IMR-90 (cell line): ENCODE data around the gene CALCOCO1. TPM values are rescaled to one million over a fixed set of nuclear protein-coding genes. Genes with fewer than 3 reads are reported as not detected.
A peak's percentile ranks its signal among the peaks of the same experiment; 100 is the strongest.

Experiments used
- ATAC-seq: fragments of 200-7000 bp; cut with Tn5 transposase; 2 replicates; pipeline ENCODE4 v1.9.1; 2020; ENCODE audit warnings: low read depth, mild to moderate bottlenecking, moderate library complexity
- BruUV-seq: library from RNA; stranded (reverse); fragments of 400-500 nt; replicated peaks from 2 replicates; lab custom pipeline; 2021; lab: Mats Ljungman, UMichigan
- CTCF ChIA-PET: fragments of 300-600 bp; formaldehyde crosslinking; extraction: SDS; loops from one replicate; lab custom pipeline; 2021; ENCODE audit warnings: antibody characterized with exemption; lab: Yijun Ruan, JAX
- POLR2A ChIA-PET: fragments of 300-600 bp; sonication (Branson Sonifier 250); formaldehyde crosslinking; loops from one replicate; lab custom pipeline; 2022; ENCODE audit warnings: antibody characterized with exemption; ENCODE audit not compliant: unreplicated experiment; lab: Charles Lee
- DNase-seq: peaks from one replicate; pipeline ENCODE4 v3.0.0; 2013
- H2AFZ ChIP-seq: replicated peaks from 2 replicates; pipeline ENCODE3; 2013; ENCODE audit warnings: low read length, mild to moderate bottlenecking; ENCODE audit not compliant: poor library complexity
- H2AK5ac ChIP-seq: 2 replicates; pipeline ENCODE4 v1.6.1; 2013; ENCODE audit warnings: low read depth, low read length, inconsistent platforms
- H2AK9ac ChIP-seq: replicated peaks from 2 replicates; pipeline ENCODE3; 2013; ENCODE audit warnings: mild to moderate bottlenecking, low read depth, low read length, moderate library complexity; ENCODE audit not compliant: poor library complexity
- H2BK120ac ChIP-seq: 2 replicates; pipeline ENCODE4 v1.6.1; 2013; ENCODE audit warnings: low read depth, low read length, inconsistent platforms
- H2BK15ac ChIP-seq: 3 replicates; pipeline ENCODE4 v1.6.1; 2013; ENCODE audit warnings: low read depth, low read length, inconsistent platforms
- H2BK20ac ChIP-seq: 2 replicates; pipeline ENCODE4 v1.6.1; 2013; ENCODE audit warnings: low read depth, mild to moderate bottlenecking, inconsistent platforms, low read length, moderate library complexity
- H2BK5ac ChIP-seq: 2 replicates; pipeline ENCODE4 v1.6.1; 2013; ENCODE audit warnings: mild to moderate bottlenecking, low read depth, low read length, inconsistent platforms; ENCODE audit not compliant: poor library complexity, severe bottlenecking
- H3K14ac ChIP-seq: replicated peaks from 2 replicates; pipeline ENCODE4 v1.6.1; 2013; ENCODE audit warnings: low read depth, low read length, inconsistent platforms
- H3K18ac ChIP-seq: 2 replicates; pipeline ENCODE4 v1.6.1; 2013; ENCODE audit warnings: low read depth, low read length, control low read depth
- H3K23ac ChIP-seq: 2 replicates; pipeline ENCODE4 v1.6.1; 2013; ENCODE audit warnings: low read depth, low read length, inconsistent platforms
- H3K27ac ChIP-seq: 2 replicates; pipeline ENCODE4 v1.5.1; 2013; ENCODE audit warnings: mild to moderate bottlenecking, control low read depth, low read length; ENCODE audit not compliant: insufficient read depth
- H3K27me3 ChIP-seq: 2 replicates; pipeline ENCODE4 v1.6.1; 2013; ENCODE audit warnings: low read length; ENCODE audit not compliant: control insufficient read depth, insufficient read depth
- H3K36me3 ChIP-seq: 2 replicates; pipeline ENCODE4 v1.6.1; 2013; ENCODE audit warnings: low read length, mixed read lengths; ENCODE audit not compliant: control insufficient read depth, insufficient read depth
- H3K4ac ChIP-seq: 2 replicates; pipeline ENCODE4 v1.6.1; 2013; ENCODE audit warnings: low read depth, low read length, inconsistent platforms
- H3K4me1 ChIP-seq: 2 replicates; pipeline ENCODE4 v1.6.1; 2013; ENCODE audit warnings: low read length, mixed read lengths; ENCODE audit not compliant: control insufficient read depth, insufficient read depth
- H3K4me2 ChIP-seq: 2 replicates; pipeline ENCODE4 v1.6.1; 2013; ENCODE audit warnings: low read depth, mild to moderate bottlenecking, control low read depth, low read length, moderate library complexity
- H3K4me3 ChIP-seq: 2 replicates; pipeline ENCODE4 v1.5.1; 2013; ENCODE audit warnings: low read depth, mild to moderate bottlenecking, control low read depth, low read length, moderate library complexity; ENCODE audit not compliant: insufficient read depth
- H3K56ac ChIP-seq: 2 replicates; pipeline ENCODE4 v1.6.1; 2013; ENCODE audit warnings: low read length, inconsistent platforms; ENCODE audit not compliant: insufficient read depth; ENCODE audit errors: extremely low read depth
- H3K79me1 ChIP-seq, 2 experiments: 2 replicates each; pipeline ENCODE4 v1.6.1; 2013; ENCODE audit warnings: low read length in 2 of 2, inconsistent platforms in 1 of 2, low read depth in 1 of 2
- H3K9ac ChIP-seq: 2 replicates; pipeline ENCODE4 v1.6.1; 2013; ENCODE audit warnings: low read depth, low read length, control low read depth
- H3K9me1 ChIP-seq: 2 replicates; pipeline ENCODE4 v1.6.1; 2013; ENCODE audit warnings: low read length, inconsistent platforms; ENCODE audit not compliant: insufficient read depth
- H3K9me3 ChIP-seq: 2 replicates; pipeline ENCODE4 v1.6.1; 2013; ENCODE audit warnings: low read length; ENCODE audit not compliant: control insufficient read depth, insufficient read depth
- H4K20me1 ChIP-seq: 2 replicates; pipeline ENCODE4 v1.6.1; 2013; ENCODE audit warnings: low read length, inconsistent platforms; ENCODE audit not compliant: insufficient read depth
- H4K5ac ChIP-seq: 2 replicates; pipeline ENCODE4 v1.6.1; 2013; ENCODE audit warnings: mild to moderate bottlenecking, low read depth, low read length, control low read depth
- H4K8ac ChIP-seq, 2 experiments: 2 replicates each; pipeline ENCODE4 v1.6.1; 2013; ENCODE audit warnings: low read depth in 2 of 2, low read length in 2 of 2, control low read depth in 1 of 2, inconsistent platforms in 1 of 2
- H4K91ac ChIP-seq: 2 replicates; pipeline ENCODE4 v1.6.1; 2013; ENCODE audit warnings: low read depth, low read length, inconsistent platforms; ENCODE audit not compliant: insufficient read depth
- BHLHE40 ChIP-seq: fragments of 150-350 bp; IDR thresholded peaks from 2 replicates; pipeline ENCODE4 v1.6.1; 2016; ENCODE audit warnings: mild to moderate bottlenecking, low read depth, low read length
- CEBPB ChIP-seq: IDR thresholded peaks from 2 replicates; pipeline ENCODE4 v1.6.1; 2012; ENCODE audit warnings: low read depth, low read length, improper control_type of control experiment
- CHD1 ChIP-seq: IDR thresholded peaks from 2 replicates; pipeline ENCODE4 v1.6.1; 2012; ENCODE audit warnings: low read depth, low read length, improper control_type of control experiment
- FOS ChIP-seq: fragments of 150-350 bp; IDR thresholded peaks from 2 replicates; pipeline ENCODE4 v1.6.1; 2016; ENCODE audit warnings: low read depth, low read length
- MAZ ChIP-seq: IDR thresholded peaks from 2 replicates; pipeline ENCODE4 v1.6.1; 2012; ENCODE audit warnings: low read depth, mild to moderate bottlenecking, low read length, improper control_type of control experiment, moderate library complexity, borderline replicate concordance
- MXI1 ChIP-seq: IDR thresholded peaks from 2 replicates; pipeline ENCODE4 v1.6.1; 2012; ENCODE audit warnings: low read depth, mild to moderate bottlenecking, low read length, moderate library complexity, borderline replicate concordance
- POLR2A ChIP-seq: IDR thresholded peaks from 2 replicates; pipeline ENCODE4 v1.6.1; 2012; ENCODE audit warnings: mild to moderate bottlenecking, low read depth, low read length
- RCOR1 ChIP-seq: IDR thresholded peaks from 2 replicates; pipeline ENCODE4 v1.6.1; 2012; ENCODE audit warnings: mild to moderate bottlenecking, low read length, improper control_type of control experiment; ENCODE audit not compliant: insufficient replicate concordance
- RFX5 ChIP-seq: IDR thresholded peaks from 2 replicates; pipeline ENCODE4 v1.8.0; 2012; ENCODE audit warnings: low read depth, mild to moderate bottlenecking, low read length, moderate library complexity
- SMC3 ChIP-seq: fragments of 150-350 bp; IDR thresholded peaks from 2 replicates; pipeline ENCODE4 v1.6.1; 2016; ENCODE audit warnings: low read depth, mild to moderate bottlenecking, antibody characterized with exemption, low read length, moderate library complexity
- USF2 ChIP-seq: fragments of 150-350 bp; IDR thresholded peaks from 2 replicates; pipeline ENCODE4 v1.6.1; 2017; ENCODE audit warnings: mild to moderate bottlenecking, antibody characterized with exemption, low read length, low read depth
- WGBS, 2 experiments: methylation state at CpG; one replicate each; pipeline versions ENCODE4 v1.1.5 to v1.1.7; 2013; ENCODE audit warnings: missing lambda C conversion rate in 2 of 2; ENCODE audit not compliant: insufficient read length in 1 of 2; ENCODE audit errors: extremely low coverage in 2 of 2; 5-methylcytosine and 5-hydroxymethylcytosine counted together
- dilution Hi-C: fragments of 300-500 bp; cut with HindIII; formaldehyde crosslinking; loops from one replicate; pipeline ENCODE4 v1.14.3; 2018; ENCODE audit warnings: low sequenced_read_pairs; ENCODE audit not compliant: unreplicated experiment
- in situ Hi-C: fragments of 300-500 bp; cut with MboI; formaldehyde crosslinking; loops from 3 replicates; pipeline ENCODE4 v1.14.3; 2019; ENCODE audit warnings: low sequenced_read_pairs, inconsistent platforms, mixed read lengths
- intact Hi-C: fragments of 100-400 bp; cut with micrococcal nuclease; formaldehyde crosslinking; loops from 2 replicates; pipeline ENCODE4 v1.10.0; 2022
- polyA plus RNA-seq, 3 experiments: library from polyadenylated mRNA; depleted of rRNA; stranded (reverse); fragments of >200 nt; gene quantifications; 2 replicates each; pipeline ENCODE4 v1.2.3, GENCODE V29; 2012; ENCODE audit warnings: low replicate concordance in 1 of 3
- total RNA-seq: library from RNA; depleted of rRNA; stranded (reverse); fragments of >200 nt; gene quantifications from 2 replicates; pipeline ENCODE4 v1.2.3, GENCODE V29; 2012

CALCOCO1 gene
- total and polyA plus RNA-seq, 2 of the 4 experiments (the other 2 are of a cell fraction): 156 to 169 TPM

DNA sequence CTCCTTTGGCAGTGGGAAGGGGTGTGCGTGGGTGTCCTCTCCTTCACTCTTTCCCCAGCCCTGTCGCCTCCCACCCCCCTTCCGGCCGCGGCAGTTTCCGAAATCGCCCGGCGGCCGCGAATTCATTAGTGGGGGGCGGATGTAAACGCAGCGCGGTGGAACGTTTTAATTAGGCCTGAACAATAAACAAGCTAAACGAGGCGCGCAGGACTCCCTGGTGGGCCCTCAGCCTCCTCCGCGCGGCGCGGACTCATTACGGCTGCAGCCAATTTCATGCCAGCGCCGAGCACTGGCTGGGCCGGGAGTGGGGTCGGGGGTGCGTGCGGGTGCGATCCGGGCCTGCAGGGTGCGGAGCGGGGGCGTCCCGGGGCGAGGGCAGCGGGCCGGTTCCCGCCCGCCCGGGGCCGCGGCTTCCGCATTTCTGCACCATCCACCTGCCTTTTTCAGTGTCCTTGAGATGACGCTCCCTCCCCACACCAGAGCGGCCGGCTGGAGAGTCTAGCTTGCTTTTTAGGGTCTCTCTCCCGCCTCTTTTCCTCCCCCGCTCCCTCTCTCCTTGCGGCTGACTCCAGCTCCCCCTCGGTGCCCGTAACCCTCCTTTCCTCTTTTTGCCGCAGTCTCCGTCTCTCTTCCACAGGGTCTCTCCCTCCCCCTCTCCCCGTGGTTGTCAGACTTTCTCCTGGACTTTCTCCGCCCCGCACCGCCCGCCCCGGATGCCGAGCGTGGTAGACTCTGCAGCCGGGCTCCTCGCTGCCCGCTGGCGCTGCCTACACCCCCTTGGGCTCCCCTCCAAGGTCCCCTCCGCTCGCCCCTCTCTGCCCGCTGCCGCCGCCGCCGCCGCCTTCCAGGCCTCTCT is 24.3 kb upstream of the CALCOCO1 start, which contains the start of gene CISTR:
TSS of gene CISTR (minus strand) at position 644 of the 856 bp plus-strand sequence.
- dilution Hi-C loops (no loop called here), in situ Hi-C loops (no loop called here), intact Hi-C loops (no loop called here)
- Histone ChIP-seq H2BK15ac (no peak within 1 kb of the TSS), H2AK9ac (peak within 1 kb of the TSS; percentile 26), H3K79me1 (no peaks in the 10 kb centered on the region), H2BK20ac (no peak within 1 kb of the TSS), H4K5ac (no peak within 1 kb of the TSS), H3K4me1 (peaks cover 6% of the 10 kb centered on the region), H2BK120ac (no peak within 1 kb of the TSS), H3K14ac (no peak within 1 kb of the TSS), H3K18ac (no peak within 1 kb of the TSS), H2BK5ac (no peak within 1 kb of the TSS), H4K8ac (no peak within 1 kb of the TSS), H3K4ac (no peak within 1 kb of the TSS), H3K9ac (no peak within 1 kb of the TSS), H3K27ac (no peak within 1 kb of the TSS), H3K36me3 (no peaks in the 10 kb centered on the region), H3K56ac (no peak within 1 kb of the TSS), H2AFZ (peak within 1 kb of the TSS; percentile 80), H3K4me3 (peak within 1 kb of the TSS; percentile 22), H3K23ac (peak within 1 kb of the TSS; percentile 86), H4K91ac (no peak within 1 kb of the TSS), H3K27me3 (peaks cover 86% of the 10 kb centered on the region), H3K4me2 (peak within 1 kb of the TSS; percentile 75), H3K9me1 (no peaks in the 10 kb centered on the region), H4K20me1 (no peaks in the 10 kb centered on the region), H3K9me3 (peaks cover 2% of the 10 kb centered on the region; the same call in 1 of the 2 replicates), H2AK5ac (no peak within 1 kb of the TSS)
- ChIA-PET CTCF (interaction anchor here (1.3 kb wide), 1 partner anchor 8 kb away, joined by 6 read pairs; no protein-coding TSS in a partner anchor), POLR2A (no interaction called here)
- no peak for TF ChIP-seq CHD1
- no peak for TF ChIP-seq USF2
- no peak for TF ChIP-seq FOS
- no peak for TF ChIP-seq RFX5
- TF ChIP-seq POLR2A: no peak
- TF ChIP-seq SMC3: no peak
- no peak for TF ChIP-seq BHLHE40
- no peak for TF ChIP-seq CEBPB
- TF ChIP-seq MAZ: no peak
- no peak for TF ChIP-seq MXI1
- TF ChIP-seq RCOR1: no peak
- BruUV-seq: no TSS peak
- DNase-seq (no peak), ATAC-seq (peak; percentile 14; the same call in 1 of the 2 replicates)
- WGBS, 2 experiments: 8% methylated on average over 31 of the region's 76 CpGs; no CpG with 5 or more reads in 1 of the 2 experiments
